SKM-1 treated with dmso at 0.1 percent for 144 hours (cell line): ENCODE results near the gene TCHP.

Experiments used
- DNase-seq: peaks from one replicate; lab custom pipeline; 2025; ENCODE audit not compliant: unreplicated experiment; lab: John Stamatoyannopoulos, UW

Gene TCHP

GRCh38 chr12:109931143-109931542 is 31.1 kb downstream of the TCHP start:
- no peak for DNase-seq

- no peak for DNase-seq
Observed at GRCh38 chr12:109932878-109933503, 32.9 kb downstream of the TCHP start.

- DNase-seq: no peak
Observed at GRCh38 chr12:109934026-109934425, 34.0 kb downstream of the TCHP start.

- no peak for DNase-seq
Observed at GRCh38 chr12:109937371-109937770, 37.3 kb downstream of the TCHP start.

- DNase-seq: no peak
Observed at GRCh38 chr12:109938947-109939346, 38.9 kb downstream of the TCHP start.

GRCh38 chr12:109939504-109939903 is 39.4 kb downstream of the TCHP start:
- DNase-seq: no peak

GRCh38 chr12:109940339-109940923 is 40.4 kb downstream of the TCHP start:
- no peak for DNase-seq

GRCh38 chr12:109943811-109944210 is 43.7 kb downstream of the TCHP start:
- DNase-seq: no peak

- no peak for DNase-seq
Observed at GRCh38 chr12:109944561-109945359, 44.7 kb downstream of the TCHP start.

- DNase-seq: no peak
Observed at GRCh38 chr12:109946505-109946904, 46.4 kb downstream of the TCHP start.

GRCh38 chr12:109946913-109947312 is 46.8 kb downstream of the TCHP start:
- no peak for DNase-seq

GRCh38 chr12:109947521-109947920 is 47.4 kb downstream of the TCHP start:
- no peak for DNase-seq

GRCh38 chr12:109948368-109948767 is 48.3 kb downstream of the TCHP start:
- no peak for DNase-seq

GRCh38 chr12:109949089-109949488 is 49.0 kb downstream of the TCHP start:
- DNase-seq: no peak

- DNase-seq: no peak
Observed at GRCh38 chr12:109950625-109951024, 50.6 kb downstream of the TCHP start.

- DNase-seq: no peak
Observed at GRCh38 chr12:109951136-109951535, 51.1 kb downstream of the TCHP start.

- DNase-seq: no peak
Observed at GRCh38 chr12:109951751-109952150, 51.7 kb downstream of the TCHP start.

- DNase-seq: no peak
Observed at GRCh38 chr12:109952160-109952858, 52.2 kb downstream of the TCHP start.

GRCh38 chr12:109952873-109953272 is 52.8 kb downstream of the TCHP start:
- no peak for DNase-seq

GRCh38 chr12:109953656-109954055 is 53.6 kb downstream of the TCHP start:
- DNase-seq: no peak

GRCh38 chr12:109958374-109958773 is 58.3 kb downstream of the TCHP start:
- no peak for DNase-seq
